ENCODE data around the gene PRCC. TPM values are rescaled to one million over a fixed set of nuclear protein-coding genes. Genes with fewer than 3 reads are reported as not detected.
A peak's percentile ranks its signal among the peaks of the same experiment; 100 is the strongest.

Gene PRCC
- total and polyA plus RNA-seq, 2 of the 13 experiments (the other 11 are each of a cell fraction or from before 2014, with no cell fraction given), result 24.2 to 40.5 TPM

GRCh38 chr1:156725683-156726280, 41.6 kb upstream of the PRCC start (continued):
- no peak for TF ChIP-seq ZNF546 (CRISPR knock-in tag; conservative IDR thresholded peaks at IDR 0.05)
- peak; percentile 65; the same call in 1 of the 2 replicates for TF ChIP-seq SAP130 (CRISPR knock-in tag; IDR thresholded peaks at IDR 0.05; ENCODE audit: low read depth)
- TF ChIP-seq CBFB (CRISPR knock-in tag; IDR thresholded peaks at IDR 0.05), result no peak
- 0 out of 2 replicates have a peak, but pooled peaks have one; percentile 43 for TF ChIP-seq KMT2A (CRISPR knock-in tag; IDR thresholded peaks at IDR 0.05)
- TF ChIP-seq IRF1 (CRISPR knock-in tag; IDR thresholded peaks at IDR 0.05; ENCODE audit: low read depth), result no peak
- TF ChIP-seq ZKSCAN1 (IDR thresholded peaks at IDR 0.05; ENCODE audit: low read length), result no peak
- no peak for TF ChIP-seq HES4 (CRISPR knock-in tag; IDR thresholded peaks at IDR 0.05; ENCODE audit: borderline replicate concordance)
- TF ChIP-seq ERF (CRISPR knock-in tag; IDR thresholded peaks at IDR 0.05), result peak; percentile 69
- no peak for TF ChIP-seq SOX5 (CRISPR knock-in tag; IDR thresholded peaks at IDR 0.05; ENCODE audit: borderline replicate concordance)
- TF ChIP-seq TFDP2 (CRISPR knock-in tag; IDR thresholded peaks at IDR 0.05), result 0 out of 2 replicates have a peak, but pooled peaks have one; percentile 27
- TF ChIP-seq ZNF780A (CRISPR knock-in tag; IDR thresholded peaks at IDR 0.05), result no peak
